Osteocyte (in vitro differentiated cells): ENCODE data around the gene SFSWAP. TPM values are rescaled to one million over a fixed set of nuclear protein-coding genes. Genes with fewer than 3 reads are reported as not detected.
"Not testable (repeated sequence)": the region's sequence is repeated elsewhere in the genome, so short reads cannot be mapped to it uniquely, and the experiment has no call there.

Source experiments
- DNase-seq: peaks from one replicate; pipeline ENCODE4 v3.0.0; 2021; ENCODE audit warnings: mixed read lengths; ENCODE audit not compliant: unreplicated experiment; ENCODE audit errors: extremely low spot score
- H3K27ac Mint-ChIP-seq: one replicate; pipeline ENCODE4 v1.8.0; 2021; ENCODE audit warnings: mild to moderate bottlenecking, mixed read lengths; ENCODE audit not compliant: unreplicated experiment
- H3K27me3 Mint-ChIP-seq: one replicate; pipeline ENCODE4 v1.8.0; 2021; ENCODE audit warnings: mixed read lengths; ENCODE audit not compliant: unreplicated experiment
- H3K36me3 Mint-ChIP-seq: one replicate; pipeline ENCODE4 v1.8.0; 2021; ENCODE audit warnings: mixed read lengths; ENCODE audit not compliant: unreplicated experiment
- H3K4me1 Mint-ChIP-seq: one replicate; pipeline ENCODE4 v1.8.0; 2021; ENCODE audit warnings: mixed read lengths; ENCODE audit not compliant: unreplicated experiment
- H3K4me3 Mint-ChIP-seq: one replicate; pipeline ENCODE4 v1.8.0; 2021; ENCODE audit warnings: mild to moderate bottlenecking, moderate library complexity, mixed read lengths; ENCODE audit not compliant: unreplicated experiment
- H3K9me3 Mint-ChIP-seq: one replicate; pipeline ENCODE4 v1.8.0; 2021; ENCODE audit warnings: mixed read lengths; ENCODE audit not compliant: unreplicated experiment
- total RNA-seq: library from RNA; stranded (reverse); gene quantifications from 2 replicates; pipeline ENCODE4 v1.2.1, GENCODE V29; 2021
- TF ChIP-seq, protein P1 (sequence below): fragments of 200-600 bp; sonication (generic); IDR thresholded peaks from 2 replicates; pipeline ENCODE4 v1.5.0; 2021; ENCODE audit warnings: antibody characterized with exemption, mild to moderate bottlenecking, moderate library complexity

The SFSWAP gene
- total RNA-seq, 1 donor from 2014 or later, result 48.0 TPM

DNA sequence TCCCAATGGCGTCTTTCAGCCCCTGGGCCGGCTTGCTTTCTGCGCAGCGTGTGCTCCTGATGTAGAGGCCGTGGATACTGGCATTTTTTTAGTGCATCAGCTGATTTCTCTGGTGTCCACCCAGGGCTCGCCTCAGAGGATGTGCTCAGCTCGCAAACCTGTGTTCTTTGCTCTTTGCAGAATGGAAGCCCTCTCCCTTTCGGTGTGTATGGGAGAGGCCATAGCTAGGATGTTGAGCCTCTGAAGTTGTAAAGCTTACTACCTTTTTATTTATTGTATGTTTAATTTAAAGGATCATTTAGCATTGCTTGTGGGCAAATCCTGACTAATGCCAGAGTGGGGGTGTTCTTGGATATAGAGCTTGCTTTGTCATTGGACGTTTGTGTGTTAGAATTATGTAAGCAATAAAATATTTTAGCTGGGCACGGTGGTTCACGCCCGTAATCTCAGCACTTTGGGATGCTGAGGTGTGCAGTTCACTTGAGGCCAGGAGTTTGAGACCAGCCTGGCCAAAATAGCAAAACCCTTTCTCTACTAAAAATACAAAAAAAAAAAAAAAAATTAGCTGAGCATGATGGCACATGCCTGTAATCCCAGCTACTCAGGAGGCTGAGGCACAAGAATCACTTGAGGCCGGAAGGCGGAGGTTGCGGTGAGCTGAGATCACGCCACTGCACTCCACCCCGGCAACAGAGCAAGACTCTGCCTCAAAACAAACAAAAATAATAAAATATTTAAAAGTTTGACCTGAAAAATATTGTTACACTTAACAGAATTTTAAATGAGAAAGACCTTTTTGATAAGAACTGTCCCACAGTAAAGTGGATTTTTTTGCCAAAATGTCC lies 64.7 kb downstream of the SFSWAP start:
- Mint-ChIP-seq H3K4me3 (no peak overlapping the region), H3K36me3 (peaks cover 30% of the 10 kb centered on the region), H3K27me3 (no peaks in the 10 kb centered on the region), H3K9me3 (no peaks in the 10 kb centered on the region), H3K4me1 (no peaks in the 10 kb centered on the region), H3K27ac (no peak overlapping the region)
- no peak for DNase-seq
- TF ChIP-seq, protein P1, sequence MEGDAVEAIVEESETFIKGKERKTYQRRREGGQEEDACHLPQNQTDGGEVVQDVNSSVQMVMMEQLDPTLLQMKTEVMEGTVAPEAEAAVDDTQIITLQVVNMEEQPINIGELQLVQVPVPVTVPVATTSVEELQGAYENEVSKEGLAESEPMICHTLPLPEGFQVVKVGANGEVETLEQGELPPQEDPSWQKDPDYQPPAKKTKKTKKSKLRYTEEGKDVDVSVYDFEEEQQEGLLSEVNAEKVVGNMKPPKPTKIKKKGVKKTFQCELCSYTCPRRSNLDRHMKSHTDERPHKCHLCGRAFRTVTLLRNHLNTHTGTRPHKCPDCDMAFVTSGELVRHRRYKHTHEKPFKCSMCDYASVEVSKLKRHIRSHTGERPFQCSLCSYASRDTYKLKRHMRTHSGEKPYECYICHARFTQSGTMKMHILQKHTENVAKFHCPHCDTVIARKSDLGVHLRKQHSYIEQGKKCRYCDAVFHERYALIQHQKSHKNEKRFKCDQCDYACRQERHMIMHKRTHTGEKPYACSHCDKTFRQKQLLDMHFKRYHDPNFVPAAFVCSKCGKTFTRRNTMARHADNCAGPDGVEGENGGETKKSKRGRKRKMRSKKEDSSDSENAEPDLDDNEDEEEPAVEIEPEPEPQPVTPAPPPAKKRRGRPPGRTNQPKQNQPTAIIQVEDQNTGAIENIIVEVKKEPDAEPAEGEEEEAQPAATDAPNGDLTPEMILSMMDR, result no peak

DNA sequence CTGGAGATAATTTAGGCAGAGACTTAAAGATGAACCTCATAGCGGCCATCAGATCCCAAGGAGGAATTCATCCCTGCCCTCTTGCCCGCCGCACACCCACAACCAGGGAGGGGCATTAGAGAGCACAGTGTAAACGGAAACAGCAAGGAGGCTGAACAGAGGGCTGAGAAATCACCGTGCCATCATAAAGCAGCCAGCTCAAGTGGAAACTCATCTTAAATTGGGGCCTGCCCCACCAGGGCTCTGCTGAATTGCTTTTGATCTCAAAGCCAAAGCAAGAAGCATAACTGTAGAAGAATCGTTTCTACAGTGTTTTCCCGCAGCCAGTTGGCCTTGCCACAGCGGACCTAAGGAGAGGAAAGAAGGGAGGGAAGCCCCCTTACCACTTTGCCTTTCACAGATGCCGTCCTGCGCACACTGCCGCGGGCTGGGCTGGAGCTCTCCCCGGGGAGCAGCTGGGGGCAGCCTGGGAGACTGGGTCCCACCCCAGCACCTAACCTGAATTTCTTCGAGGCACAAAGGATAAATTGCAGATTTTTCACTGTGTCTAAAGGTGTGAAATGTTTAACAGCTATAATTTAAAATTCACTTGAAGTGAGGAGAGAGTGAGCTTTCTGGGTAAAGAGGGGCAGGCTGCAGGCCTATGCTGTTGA lies 65.5 kb downstream of the SFSWAP start:
- Mint-ChIP-seq H3K27ac (no peak overlapping the region), H3K36me3 (peaks cover 24% of the 10 kb centered on the region), H3K27me3 (no peaks in the 10 kb centered on the region), H3K9me3 (no peaks in the 10 kb centered on the region), H3K4me1 (no peaks in the 10 kb centered on the region), H3K4me3 (no peak overlapping the region)
- TF ChIP-seq, protein P1, result no peak
- no peak for DNase-seq

DNA sequence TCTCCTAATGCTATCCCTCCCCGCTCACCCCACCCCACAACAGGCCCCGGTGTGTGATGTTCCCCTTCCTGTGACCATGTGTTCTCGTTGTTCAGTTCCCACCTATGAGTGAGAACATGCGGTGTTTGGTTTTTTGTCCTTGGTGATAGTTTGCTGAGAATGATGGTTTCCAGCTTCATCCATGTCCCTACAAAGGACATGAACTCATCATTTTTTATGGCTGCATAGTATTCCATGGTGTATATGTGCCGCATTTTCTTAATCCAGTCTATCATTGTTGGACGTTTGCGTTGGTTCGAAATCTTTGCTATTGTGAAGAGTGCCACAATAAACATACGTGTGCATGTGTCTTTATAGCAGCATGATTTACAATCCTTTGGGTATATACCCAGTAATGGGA lies 66.4 kb downstream of the SFSWAP start:
- not testable (repeated sequence) for H3K4me3 Mint-ChIP-seq, H3K27ac Mint-ChIP-seq, H3K27me3 Mint-ChIP-seq, DNase-seq, H3K4me1 Mint-ChIP-seq, H3K9me3 Mint-ChIP-seq
- peaks cover 24% of the 10 kb centered on the region for H3K36me3 Mint-ChIP-seq

DNA sequence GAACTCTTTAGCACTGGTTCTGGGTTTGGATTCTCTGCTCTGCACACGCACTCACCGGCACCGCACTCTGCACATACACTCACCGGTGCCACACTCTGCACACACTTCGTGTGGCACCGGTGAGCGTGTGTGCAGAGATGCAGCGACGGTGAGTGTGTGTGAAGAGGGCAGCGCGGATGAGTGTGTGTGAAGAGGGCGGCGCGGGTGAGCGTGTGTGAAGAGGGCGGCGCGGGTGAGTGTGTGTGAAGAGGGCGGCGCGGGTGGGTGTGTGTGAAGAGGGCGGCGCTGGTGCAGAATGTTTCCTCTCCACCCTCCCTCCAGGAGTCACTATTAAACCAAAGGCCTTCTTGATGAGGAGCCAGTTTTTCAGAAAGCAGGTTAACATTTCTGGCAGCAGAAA lies 68.1 kb downstream of the SFSWAP start:
- H3K9me3 Mint-ChIP-seq, result no peaks in the 10 kb centered on the region
- H3K36me3 Mint-ChIP-seq, result peaks cover 20% of the 10 kb centered on the region
- no peaks in the 10 kb centered on the region for H3K27me3 Mint-ChIP-seq
- DNase-seq, result no peak
- H3K4me1 Mint-ChIP-seq, result peaks cover 8% of the 10 kb centered on the region
- no peak overlapping the region for H3K27ac Mint-ChIP-seq
- no peak overlapping the region for H3K4me3 Mint-ChIP-seq
- TF ChIP-seq, protein P1, result no peak

DNA sequence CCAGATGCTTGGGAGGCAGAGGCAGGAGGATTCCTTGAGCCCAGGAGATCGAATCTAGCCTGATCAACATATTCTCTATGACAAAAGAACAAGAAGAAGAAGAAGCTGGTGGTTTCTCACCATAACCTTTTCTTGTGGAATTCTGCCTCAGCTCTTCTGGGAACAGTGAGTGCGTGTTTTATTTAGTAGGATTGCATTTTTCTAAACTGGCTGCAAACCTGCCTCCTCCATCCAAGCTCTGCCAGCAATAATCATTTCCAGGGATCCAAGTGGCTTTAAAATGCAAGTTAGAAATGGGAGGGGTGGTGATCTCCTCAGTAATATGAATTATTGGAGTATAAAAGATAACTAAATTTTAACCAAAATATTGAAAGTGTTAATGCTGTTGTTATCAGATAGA lies 71.2 kb downstream of the SFSWAP start:
- DNase-seq, result no peak
- no peak overlapping the region for H3K4me3 Mint-ChIP-seq
- peaks cover 24% of the 10 kb centered on the region for H3K36me3 Mint-ChIP-seq
- H3K27ac Mint-ChIP-seq, result no peak overlapping the region
- H3K4me1 Mint-ChIP-seq, result peaks cover 25% of the 10 kb centered on the region
- H3K9me3 Mint-ChIP-seq, result no peaks in the 10 kb centered on the region
- no peaks in the 10 kb centered on the region for H3K27me3 Mint-ChIP-seq
- TF ChIP-seq, protein P1, result no peak
